H1 (cell line): ENCODE measurements around the gene RTN4RL2.

Source experiments
- CTCF ChIP-seq, 3 experiments: IDR thresholded peaks; 1 replicate in 2 of 3; 2 replicates in 1 of 3; pipeline versions ENCODE4 v1.5.1 to v1.6.1; 2011; ENCODE audit warnings: low read length in 3 of 3, mild to moderate bottlenecking in 3 of 3, inconsistent platforms in 2 of 3, low read depth in 1 of 3, moderate library complexity in 1 of 3; ENCODE audit not compliant: insufficient read depth in 1 of 3; ENCODE audit errors: control extremely low read depth in 1 of 3
- EZH2 ChIP-seq: fragments of 200-600 bp; sonication (generic); IDR thresholded peaks from 2 replicates; pipeline ENCODE4 v1.7.1; 2012; ENCODE audit warnings: low read depth, mild to moderate bottlenecking, moderate library complexity, low read length, inconsistent platforms; ENCODE audit not compliant: severe bottlenecking
- HDAC6 ChIP-seq: IDR thresholded peaks from one replicate; pipeline ENCODE4 v1.7.1; 2012; ENCODE audit warnings: low read depth, mild to moderate bottlenecking, inconsistent platforms, low read length, moderate library complexity
- MAFK ChIP-seq: IDR thresholded peaks from 2 replicates; pipeline ENCODE4 v1.6.1; 2012; ENCODE audit warnings: low read depth, mild to moderate bottlenecking, improper control_type of control experiment, low read length
- POLR2A ChIP-seq, 2 experiments: IDR thresholded peaks; 1 replicate in 1 of 2; 2 replicates in 1 of 2; pipeline ENCODE4 v1.6.1; 2011; ENCODE audit warnings: low read depth in 2 of 2, low read length in 2 of 2, mild to moderate bottlenecking in 2 of 2; ENCODE audit errors: control extremely low read depth in 1 of 2
- RFX5 ChIP-seq: IDR thresholded peaks from 2 replicates; pipeline ENCODE4 v1.6.1; 2011; ENCODE audit warnings: low read depth, low read length, improper control_type of control experiment, borderline replicate concordance
- YY1 ChIP-seq: IDR thresholded peaks from 2 replicates; pipeline ENCODE4 v1.6.1; 2011; ENCODE audit warnings: low read depth, mild to moderate bottlenecking, low read length
- TF ChIP-seq, protein P1 (sequence below): IDR thresholded peaks from 2 replicates; pipeline ENCODE4 v1.6.1; 2011; ENCODE audit warnings: low read depth, mild to moderate bottlenecking, low read length; ENCODE audit not compliant: insufficient read depth

DNA sequence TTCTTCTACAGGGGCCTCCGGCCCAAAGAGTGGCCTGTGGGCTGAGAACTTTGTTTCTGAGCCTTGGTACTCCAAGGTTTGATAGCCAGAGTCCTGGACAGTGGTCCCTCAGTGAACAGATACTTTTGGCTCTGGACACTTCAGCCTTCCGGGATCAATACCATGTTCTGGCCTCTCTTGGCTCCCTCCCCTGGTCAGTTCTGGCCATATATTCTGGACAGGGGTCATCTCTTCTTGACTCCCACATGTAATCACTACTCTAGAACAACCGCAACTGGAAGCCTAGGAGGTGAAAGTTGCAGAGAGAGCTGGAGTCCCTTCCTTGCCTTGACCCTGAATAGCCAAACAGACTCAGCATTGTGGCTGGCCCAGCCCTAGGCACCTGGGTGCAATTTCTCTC is 2.3 kb downstream of the RTN4RL2 start:
- no peak for TF ChIP-seq EZH2
- TF ChIP-seq CTCF (IDR thresholded peaks at IDR 0.05; ENCODE audit: control extremely low read depth in 1 of 3, insufficient read depth in 1 of 3, low read depth in 1 of 3, low read length in 3 of 3), result no peak
- TF ChIP-seq, protein P1, sequence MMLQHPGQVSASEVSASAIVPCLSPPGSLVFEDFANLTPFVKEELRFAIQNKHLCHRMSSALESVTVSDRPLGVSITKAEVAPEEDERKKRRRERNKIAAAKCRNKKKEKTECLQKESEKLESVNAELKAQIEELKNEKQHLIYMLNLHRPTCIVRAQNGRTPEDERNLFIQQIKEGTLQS, result no peak
- TF ChIP-seq POLR2A (IDR thresholded peaks at IDR 0.05; ENCODE audit: control extremely low read depth in 1 of 2, low read depth in 2 of 2, low read length in 2 of 2), result no peak
- no peak for TF ChIP-seq RFX5
- no peak for TF ChIP-seq YY1
- no peak for TF ChIP-seq MAFK
- TF ChIP-seq HDAC6, result no peak
